HG03103 (cell line): ENCODE measurements around the gene SMPD4.
"Not testable (repeated sequence)": the region's sequence is repeated elsewhere in the genome, so short reads cannot be mapped to it uniquely, and the experiment has no call there.

Experiments used
- ATAC-seq: cut with Tn5 transposase; IDR thresholded peaks from one replicate; pipeline ENCODE4 v1.9.1; 2021; ENCODE audit warnings: low read depth; ENCODE audit not compliant: unreplicated experiment

The SMPD4 gene

GRCh38 chr2:130141645-130142370 lies 39.6 kb downstream of the SMPD4 start:
- not testable (repeated sequence) for ATAC-seq

- ATAC-seq: not testable (repeated sequence)
These were observed 40.4 kb downstream of the SMPD4 start for GRCh38 chr2:130141002-130141401.

- not testable (repeated sequence) for ATAC-seq
These were observed 40.9 kb downstream of the SMPD4 start for GRCh38 chr2:130140516-130140915.

- ATAC-seq: not testable (repeated sequence)
These were observed 41.8 kb downstream of the SMPD4 start for GRCh38 chr2:130139331-130140280.

- ATAC-seq: not testable (repeated sequence)
These were observed 42.6 kb downstream of the SMPD4 start for GRCh38 chr2:130138841-130139251.

GRCh38 chr2:130138326-130138725 lies 43.1 kb downstream of the SMPD4 start:
- ATAC-seq: not testable (repeated sequence)

- ATAC-seq: not testable (repeated sequence)
These were observed 44.3 kb downstream of the SMPD4 start for GRCh38 chr2:130137118-130137517.

- not testable (repeated sequence) for ATAC-seq
These were observed 44.9 kb downstream of the SMPD4 start for GRCh38 chr2:130136546-130136945.

GRCh38 chr2:130135692-130136541 lies 45.5 kb downstream of the SMPD4 start:
- ATAC-seq: no peak

- ATAC-seq: not testable (repeated sequence)
These were observed 52.1 kb downstream of the SMPD4 start, which contains the start of gene POTEF for GRCh38 chr2:130129120-130129829. POTEF (minus strand) TSS chr2:130129222; CDS start chr2:130120515, 8,707 bp downstream.

GRCh38 chr2:130128464-130128863 lies 52.9 kb downstream of the SMPD4 start:
- not testable (repeated sequence) for ATAC-seq

- ATAC-seq: not testable (repeated sequence)
These were observed 53.7 kb downstream of the SMPD4 start for GRCh38 chr2:130127726-130128125.

GRCh38 chr2:130120924-130121323 lies 60.5 kb downstream of the SMPD4 start:
- ATAC-seq: not testable (repeated sequence)

- not testable (repeated sequence) for ATAC-seq
These were observed 78.6 kb downstream of the SMPD4 start for GRCh38 chr2:130102597-130103363.
